DOHH2 (cell line): ENCODE data around the gene ADPRS.

Experiments
- H3F3A ChIP-seq: fragments of 200-600 bp; sonication (generic), shearing (Covaris generic); 2 replicates; pipeline ENCODE4 v1.6.0; 2016; ENCODE audit warnings: antibody characterized with exemption, mild to moderate bottlenecking; ENCODE audit not compliant: control insufficient read depth, insufficient read depth
- H3K27ac ChIP-seq: fragments of 200-600 bp; sonication (generic); 2 replicates; pipeline ENCODE4 v1.5.1; 2014; ENCODE audit warnings: low read depth, mild to moderate bottlenecking, low read length, moderate library complexity
- H3K27me3 ChIP-seq: fragments of 200-600 bp; sonication (generic); 2 replicates; pipeline ENCODE4 v1.6.1; 2014; ENCODE audit warnings: mild to moderate bottlenecking, low read length, mixed read lengths; ENCODE audit not compliant: control insufficient read depth
- H3K36me3 ChIP-seq: fragments of 200-600 bp; sonication (generic); 2 replicates; pipeline ENCODE4 v1.6.1; 2014; ENCODE audit warnings: mild to moderate bottlenecking, low read length, moderate library complexity, mixed read lengths; ENCODE audit not compliant: control insufficient read depth
- H3K4me1 ChIP-seq: fragments of 200-600 bp; sonication (generic); 2 replicates; pipeline ENCODE4 v1.6.1; 2014; ENCODE audit warnings: mild to moderate bottlenecking, low read length, mixed read lengths; ENCODE audit not compliant: control insufficient read depth
- H3K4me2 ChIP-seq: fragments of 200-600 bp; sonication (generic); 2 replicates; pipeline ENCODE4 v1.6.0; 2014; ENCODE audit warnings: mild to moderate bottlenecking, low read length, moderate library complexity
- H3K4me3 ChIP-seq: fragments of 200-600 bp; sonication (generic); 2 replicates; pipeline ENCODE4 v1.5.1; 2014; ENCODE audit warnings: mild to moderate bottlenecking, low read length, mixed read lengths
- H3K79me2 ChIP-seq: fragments of 200-600 bp; sonication (generic); 2 replicates; pipeline ENCODE4 v1.6.1; 2014; ENCODE audit warnings: mild to moderate bottlenecking, low read length, mixed read lengths; ENCODE audit not compliant: control insufficient read depth
- H3K9me2 ChIP-seq: fragments of 200-600 bp; sonication (generic); replicated peaks from 2 replicates; pipeline ENCODE4 v1.6.1; 2014; ENCODE audit warnings: mild to moderate bottlenecking, low read length, mixed read lengths; ENCODE audit not compliant: control insufficient read depth
- H3K9me3 ChIP-seq: fragments of 200-600 bp; sonication (generic); 2 replicates; pipeline ENCODE4 v1.6.1; 2014; ENCODE audit warnings: antibody characterized with exemption, low read length, mixed read lengths; ENCODE audit not compliant: control insufficient read depth, insufficient read depth
- H4K20me1 ChIP-seq: fragments of 200-600 bp; sonication (generic); 2 replicates; pipeline ENCODE4 v1.6.0; 2014; ENCODE audit warnings: low read depth, mild to moderate bottlenecking, antibody characterized with exemption, low read length, moderate library complexity; ENCODE audit not compliant: control insufficient read depth, insufficient read depth
- CTCF ChIP-seq: fragments of 200-600 bp; sonication (generic); IDR thresholded peaks from one replicate; pipeline ENCODE4 v1.5.1; 2014; ENCODE audit warnings: antibody characterized with exemption, mild to moderate bottlenecking, low read depth, low read length; ENCODE audit not compliant: poor library complexity, severe bottlenecking
- EZH2phosphoT487 ChIP-seq: fragments of 200-600 bp; sonication (generic); IDR thresholded peaks from 2 replicates; pipeline ENCODE4 v1.6.1; 2017; ENCODE audit warnings: borderline replicate concordance, mild to moderate bottlenecking, antibody characterized with exemption, low read length, moderate library complexity, mixed read lengths

Gene ADPRS

DNA sequence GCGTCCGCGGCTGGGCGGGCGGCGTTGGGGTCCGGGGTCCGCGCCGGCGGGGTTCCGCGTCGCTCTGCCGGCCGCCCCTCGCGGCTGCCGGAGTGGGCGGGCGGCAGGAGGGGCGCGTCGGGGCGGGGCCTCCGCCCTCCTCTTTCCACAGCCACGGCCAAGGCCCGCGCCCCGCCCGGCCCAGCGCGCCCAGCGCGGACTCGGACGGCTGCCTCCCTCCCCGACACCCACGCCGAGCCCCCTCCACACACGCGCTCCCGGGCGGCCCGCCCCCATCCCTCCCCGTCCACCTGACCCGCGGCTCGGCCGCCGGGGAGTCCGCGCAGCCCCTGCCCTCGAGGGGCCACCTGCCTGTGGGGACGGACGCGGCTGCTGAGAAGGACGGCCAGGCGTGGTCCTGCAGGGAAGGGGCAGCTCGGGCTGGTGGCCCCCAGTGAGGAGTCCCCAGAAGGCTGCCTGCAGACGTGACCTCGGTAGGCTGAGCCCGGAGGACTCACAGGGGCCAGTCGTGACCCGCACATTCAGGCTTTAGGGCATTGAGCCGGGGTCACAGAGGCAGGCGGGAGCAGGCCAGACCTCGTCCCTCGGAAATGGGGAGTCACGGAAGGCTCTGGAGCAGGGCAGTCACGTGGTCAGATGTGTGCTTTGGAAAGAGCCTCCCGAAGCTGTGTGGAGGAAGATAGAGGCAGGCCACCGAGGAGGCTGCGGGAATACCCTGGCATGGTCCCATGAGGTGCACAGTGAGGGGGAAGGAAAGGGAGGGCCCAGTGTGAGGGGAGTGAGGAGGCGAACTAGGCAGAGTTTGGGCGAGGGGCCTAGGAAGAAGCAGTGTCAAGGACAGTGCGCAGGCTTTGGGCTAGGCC lies 36.7 kb downstream of the ADPRS start, which contains the start of gene COL8A2:
Gene COL8A2 (minus strand): TSS at position 94 of the 863 bp plus-strand sequence. CDS start 24,980 bp downstream, outside the sequence.
- peaks cover 32% of the 10 kb centered on the region for H3K27me3 ChIP-seq
- H3K4me2 ChIP-seq = no peak within 1 kb of the TSS
- no peaks in the 10 kb centered on the region for H3F3A ChIP-seq
- no peaks in the 10 kb centered on the region for H3K9me3 ChIP-seq
- no peak within 1 kb of the TSS for H3K27ac ChIP-seq
- H4K20me1 ChIP-seq = no peaks in the 10 kb centered on the region
- H3K36me3 ChIP-seq = no peaks in the 10 kb centered on the region
- peaks cover 15% of the 10 kb centered on the region for H3K4me1 ChIP-seq
- no peak within 1 kb of the TSS for H3K4me3 ChIP-seq
- TF ChIP-seq CTCF (no peak), EZH2phosphoT487 (0 out of 2 replicates have a peak, but pooled peaks have one; percentile 51)
- no peaks in the 10 kb centered on the region for H3K79me2 ChIP-seq
- no peaks in the 10 kb centered on the region for H3K9me2 ChIP-seq

DNA sequence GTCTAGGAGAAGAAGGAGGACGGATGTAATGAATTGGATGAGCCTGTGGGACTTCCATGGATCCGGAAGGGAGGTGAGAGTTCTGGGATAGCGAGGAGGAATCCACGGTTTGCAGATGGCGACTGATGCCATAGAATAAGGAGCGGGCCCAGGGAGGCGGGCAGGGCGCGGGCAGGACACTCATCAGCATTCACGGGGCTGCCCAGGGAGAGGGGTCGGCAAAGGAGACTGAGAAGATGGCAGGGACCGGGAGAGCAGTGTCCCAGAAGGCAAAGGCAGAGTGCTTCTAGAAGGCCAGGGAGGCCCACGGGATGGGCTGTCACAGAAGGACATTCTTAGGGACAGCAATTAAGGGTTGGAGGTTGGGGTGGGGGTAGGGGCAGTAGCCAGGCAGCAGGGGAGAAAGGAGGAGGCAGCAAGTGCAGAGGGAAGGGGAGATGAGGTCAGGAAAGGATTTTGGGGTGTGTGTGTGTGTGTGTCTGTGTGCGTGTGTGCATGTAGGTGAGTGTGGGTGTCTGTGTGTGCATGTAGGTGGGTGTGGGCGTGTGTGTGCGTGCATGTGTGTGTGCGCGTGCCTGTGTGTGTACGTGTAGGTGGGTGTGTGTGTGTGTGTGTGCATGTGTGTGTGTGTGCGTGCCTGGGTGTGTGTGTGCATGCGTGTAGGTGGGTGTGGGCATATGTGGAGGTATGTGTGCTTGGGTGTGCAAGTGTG lies 37.5 kb downstream of the ADPRS start:
- no peak for TF ChIP-seq EZH2phosphoT487
- no peak for TF ChIP-seq CTCF
- Histone ChIP-seq H4K20me1 (no peaks in the 10 kb centered on the region), H3K79me2 (no peaks in the 10 kb centered on the region), H3K27ac (no peak overlapping the region), H3K9me3 (no peaks in the 10 kb centered on the region), H3K4me3 (no peak overlapping the region), H3K9me2 (no peaks in the 10 kb centered on the region), H3K36me3 (no peaks in the 10 kb centered on the region), H3K4me1 (peaks cover 15% of the 10 kb centered on the region), H3K4me2 (no peak overlapping the region), H3K27me3 (peaks cover 32% of the 10 kb centered on the region), H3F3A (no peaks in the 10 kb centered on the region)

DNA sequence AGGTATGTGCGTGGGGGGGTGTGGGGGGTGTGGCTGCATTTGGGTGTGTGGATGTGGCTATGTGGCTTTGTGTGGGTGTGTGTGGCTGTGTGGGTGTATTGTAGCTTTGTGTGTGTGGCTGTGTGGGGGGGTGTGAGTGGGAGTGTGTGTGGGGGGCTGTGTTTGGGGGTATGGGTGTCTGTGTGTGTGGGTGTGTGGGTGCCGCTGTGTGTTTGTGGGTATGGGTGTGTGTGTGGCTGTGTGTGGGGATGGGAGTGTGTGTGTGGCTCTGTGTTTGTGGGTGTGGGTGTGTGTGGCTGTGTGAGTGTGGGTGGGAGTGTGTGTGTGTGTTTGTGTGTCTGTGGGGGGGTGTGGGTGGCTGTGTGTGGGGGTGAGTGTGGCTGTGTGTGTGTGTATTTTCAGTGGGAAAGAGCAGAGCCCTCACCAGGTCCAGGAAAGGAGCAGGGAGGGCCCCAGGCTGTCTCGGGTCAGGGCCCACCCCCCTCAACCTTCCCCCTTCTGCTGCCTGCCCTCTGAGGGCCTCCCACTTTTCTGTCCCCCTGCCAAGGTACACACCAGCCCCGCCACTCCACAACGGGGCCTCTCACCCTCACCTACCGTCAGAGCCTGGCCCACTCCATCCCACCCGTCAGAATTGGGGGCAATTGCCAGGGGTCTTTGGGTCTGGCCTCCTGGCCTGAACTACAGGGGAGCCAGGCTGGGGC lies 38.3 kb downstream of the ADPRS start:
- no peaks in the 10 kb centered on the region for H3K36me3 ChIP-seq
- peaks cover 32% of the 10 kb centered on the region for H3K27me3 ChIP-seq
- H3F3A ChIP-seq = no peaks in the 10 kb centered on the region
- H3K4me1 ChIP-seq = peaks cover 15% of the 10 kb centered on the region
- H3K27ac ChIP-seq = no peak overlapping the region
- H4K20me1 ChIP-seq = no peaks in the 10 kb centered on the region
- H3K79me2 ChIP-seq = no peaks in the 10 kb centered on the region
- no peak overlapping the region for H3K4me2 ChIP-seq
- H3K9me2 ChIP-seq = no peaks in the 10 kb centered on the region
- no peak for TF ChIP-seq CTCF
- TF ChIP-seq EZH2phosphoT487 = no peak
- H3K4me3 ChIP-seq = no peak overlapping the region
- H3K9me3 ChIP-seq = no peaks in the 10 kb centered on the region
